COLO829 (cell line): ENCODE results near the gene IFIT5.
"Not testable (repeated sequence)": the region's sequence is repeated elsewhere in the genome, so short reads cannot be mapped to it uniquely, and the experiment has no call there.

Source experiments
- DNase-seq: peaks from one replicate; pipeline ENCODE4 v3.0.0; 2012; ENCODE audit warnings: low spot score

Gene IFIT5

GRCh38 chr10:89392974-89393373 is 21.4 kb upstream of the IFIT5 start:
- DNase-seq: no peak

- no peak for DNase-seq
Measured at GRCh38 chr10:89393898-89394297, 20.5 kb upstream of the IFIT5 start.

- no peak for DNase-seq
Measured at GRCh38 chr10:89395141-89395540, 19.2 kb upstream of the IFIT5 start.

- no peak for DNase-seq
Measured at GRCh38 chr10:89398003-89398749, 16.2 kb upstream of the IFIT5 start.

GRCh38 chr10:89399956-89400355 is 14.4 kb upstream of the IFIT5 start:
- no peak for DNase-seq

GRCh38 chr10:89403043-89403442 is 11.3 kb upstream of the IFIT5 start:
- DNase-seq: no peak

- no peak for DNase-seq
Measured at GRCh38 chr10:89404104-89405047, 10.0 kb upstream of the IFIT5 start.

GRCh38 chr10:89406178-89406577 is 8.2 kb upstream of the IFIT5 start:
- DNase-seq: not testable (repeated sequence)

GRCh38 chr10:89407792-89408191 is 6.6 kb upstream of the IFIT5 start:
- DNase-seq: not testable (repeated sequence)

GRCh38 chr10:89409282-89409681 is 5.1 kb upstream of the IFIT5 start:
- DNase-seq: not testable (repeated sequence)

GRCh38 chr10:89410551-89410950 is 3.8 kb upstream of the IFIT5 start:
- not testable (repeated sequence) for DNase-seq

- not testable (repeated sequence) for DNase-seq
Measured at GRCh38 chr10:89411135-89411534, 3.2 kb upstream of the IFIT5 start.

GRCh38 chr10:89412276-89412675 is 2.1 kb upstream of the IFIT5 start:
- not testable (repeated sequence) for DNase-seq

- no peak for DNase-seq
Measured at GRCh38 chr10:89413398-89413912, 913 bp upstream of the IFIT5 start.

- DNase-seq: no peak
Measured at GRCh38 chr10:89414879-89415821, 782 bp downstream of the IFIT5 start.

- DNase-seq: no peak
Measured at GRCh38 chr10:89416465-89416864, 2.1 kb downstream of the IFIT5 start.

GRCh38 chr10:89419548-89419947 is 5.2 kb downstream of the IFIT5 start:
- peak; percentile 50 for DNase-seq

- DNase-seq: no peak
Measured at GRCh38 chr10:89421018-89421476, 6.7 kb downstream of the IFIT5 start.

GRCh38 chr10:89425000-89425399 is 10.6 kb downstream of the IFIT5 start:
- no peak for DNase-seq

GRCh38 chr10:89426230-89426868 is 12.0 kb downstream of the IFIT5 start:
- DNase-seq: peak; percentile 47

- no peak for DNase-seq
Measured at GRCh38 chr10:89427629-89428028, 13.3 kb downstream of the IFIT5 start.
